GM21526 (cell line): ENCODE data around the gene TAS2R8.
"Not testable (repeated sequence)": the region's sequence is repeated elsewhere in the genome, so short reads cannot be mapped to it uniquely, and the experiment has no call there.

ENCODE experiments used
- ATAC-seq: cut with Tn5 transposase; IDR thresholded peaks from one replicate; pipeline ENCODE4 v1.9.1; 2021; ENCODE audit warnings: moderate library complexity; ENCODE audit not compliant: unreplicated experiment, low FRiP score

Gene TAS2R8

GRCh38 chr12:10807186-10807585 is at the start of gene TAS2R8:
Gene TAS2R8 (minus strand): TSS chr12:10807286. CDS start chr12:10806980, 306 bp downstream.
- no peak for ATAC-seq

DNA sequence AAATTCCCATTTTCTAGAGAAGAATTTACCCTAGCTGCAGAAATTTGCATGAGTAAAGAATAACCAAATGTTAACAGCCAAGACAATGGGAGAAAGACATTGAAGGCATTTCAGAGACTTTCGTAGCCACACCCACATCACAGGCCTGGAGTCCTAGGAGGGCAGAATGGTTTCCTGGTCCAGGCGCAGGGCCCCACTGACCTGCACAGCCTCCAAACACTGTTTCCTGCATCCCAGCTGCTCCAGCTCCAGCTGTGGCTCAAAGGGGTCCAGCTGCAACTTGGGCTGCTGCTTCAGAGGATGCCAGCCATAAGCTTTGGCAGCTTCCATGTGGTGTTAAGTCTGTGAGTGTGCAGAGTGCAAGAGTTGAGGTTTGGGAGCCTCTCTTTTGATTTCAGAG is 48.7 kb upstream of the TAS2R8 start:
- ATAC-seq: no peak

DNA sequence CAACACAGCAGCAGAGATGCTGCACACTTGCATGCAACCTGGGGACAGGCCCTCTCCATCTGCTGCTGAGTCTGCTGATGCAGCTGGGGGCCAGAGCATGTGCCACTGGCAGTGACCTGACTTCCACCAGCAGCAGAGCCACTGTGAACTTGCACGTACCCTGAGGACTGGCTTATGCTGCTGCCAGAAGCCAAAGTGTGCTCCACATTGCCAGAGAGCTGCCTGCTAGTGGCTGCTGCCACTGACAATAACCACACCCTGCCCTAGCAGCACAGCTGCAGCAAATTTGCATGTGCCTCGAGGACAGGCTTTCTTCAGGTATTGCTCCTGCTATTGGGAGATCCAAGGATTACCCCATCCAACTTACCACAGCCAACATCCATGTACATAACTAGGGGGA is 46.7 kb upstream of the TAS2R8 start:
- ATAC-seq: no peak

GRCh38 chr12:10851243-10851858 is 44.3 kb upstream of the TAS2R8 start:
- no peak for ATAC-seq

DNA sequence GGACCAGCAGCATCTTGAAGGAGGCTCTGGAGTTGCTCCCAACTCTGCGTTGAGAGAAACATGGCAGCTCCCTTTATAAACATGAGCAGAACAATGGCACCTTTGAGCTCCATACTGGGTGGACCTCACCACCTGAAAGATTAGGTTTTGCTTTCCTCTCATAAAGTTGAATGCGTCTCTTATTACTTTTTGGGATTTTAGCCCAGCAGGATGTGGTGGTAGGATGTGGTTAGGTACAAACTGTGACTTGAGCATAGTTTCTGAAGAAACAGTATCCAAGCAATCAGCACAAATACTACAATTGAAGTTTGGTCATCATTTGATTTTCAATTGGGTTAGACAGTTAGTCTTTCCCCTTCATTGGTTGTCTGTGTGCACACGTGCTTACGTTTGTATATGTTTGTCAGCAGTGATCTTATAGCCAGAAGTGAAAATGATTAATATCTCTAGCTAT is 42.4 kb upstream of the TAS2R8 start, which contains the start of gene PRR4:
PRR4 (minus strand) TSS at position 51 of the 454 bp plus-strand sequence; CDS start at position 13, 38 bp downstream.
- no peak for ATAC-seq

GRCh38 chr12:10847744-10848143 is 40.7 kb upstream of the TAS2R8 start:
- ATAC-seq: no peak

DNA sequence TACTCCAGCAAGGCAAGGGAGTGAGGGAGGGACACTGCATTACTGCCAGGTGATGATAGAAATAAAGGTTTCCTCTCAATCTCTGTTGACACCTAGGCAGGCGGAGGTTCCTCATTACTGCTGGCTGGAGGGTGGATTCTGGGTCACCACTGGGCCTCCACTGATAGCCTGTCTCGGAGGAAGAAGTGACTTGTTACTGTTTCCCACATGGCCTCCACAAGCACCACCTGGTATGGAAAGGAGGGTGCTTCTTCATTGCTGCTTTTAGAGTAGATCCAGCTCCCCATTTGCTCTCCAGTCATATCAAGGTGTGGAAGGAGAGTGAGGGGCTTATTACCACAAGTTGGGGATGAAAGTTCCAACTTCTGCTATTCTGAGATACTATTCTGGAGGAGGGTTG is 35.8 kb upstream of the TAS2R8 start:
- no peak for ATAC-seq

GRCh38 chr12:10838461-10838860 is 31.4 kb upstream of the TAS2R8 start:
- ATAC-seq: no peak

DNA sequence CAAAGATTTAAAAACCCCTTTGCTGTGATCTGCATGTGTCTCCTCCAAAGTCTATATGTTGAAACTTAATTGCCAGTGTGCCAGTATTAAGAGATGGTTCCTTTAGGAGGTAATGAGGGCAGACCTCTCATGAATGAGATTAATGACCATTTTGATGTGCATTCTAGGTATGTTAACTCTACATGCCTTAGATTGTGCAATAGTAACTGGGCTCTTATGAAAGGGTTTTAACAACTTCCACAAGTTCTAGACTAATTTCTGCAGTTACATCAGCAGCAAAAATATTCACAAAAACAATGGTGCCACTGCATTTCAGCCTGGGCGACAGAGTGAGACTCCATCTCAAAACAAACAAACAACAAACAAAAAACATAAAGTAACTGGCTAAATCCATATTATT is 22.9 kb upstream of the TAS2R8 start:
- no peak for ATAC-seq

DNA sequence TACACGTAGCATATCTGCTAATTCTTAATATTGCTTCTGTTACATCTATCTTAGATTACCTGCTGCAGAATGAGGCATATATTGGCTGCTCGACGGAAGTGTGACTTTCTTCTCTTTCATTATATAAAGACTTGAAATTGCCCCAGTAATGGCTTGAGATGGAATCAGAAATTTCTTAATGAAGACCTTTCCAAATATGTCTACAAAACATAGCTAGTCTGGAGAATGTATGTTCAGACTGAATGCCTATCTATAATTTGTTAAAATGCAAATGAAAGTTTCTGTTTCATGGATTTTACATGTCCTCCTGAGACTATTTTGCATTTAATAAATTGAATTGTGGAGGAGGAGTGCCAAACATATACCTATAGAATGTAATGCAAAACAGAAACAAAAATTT is 19.2 kb upstream of the TAS2R8 start, which contains the start of gene TAS2R10:
TAS2R10 (minus strand) TSS at position 101 of the 400 bp plus-strand sequence; CDS start at position 12, 89 bp downstream.
- ATAC-seq: no peak

DNA sequence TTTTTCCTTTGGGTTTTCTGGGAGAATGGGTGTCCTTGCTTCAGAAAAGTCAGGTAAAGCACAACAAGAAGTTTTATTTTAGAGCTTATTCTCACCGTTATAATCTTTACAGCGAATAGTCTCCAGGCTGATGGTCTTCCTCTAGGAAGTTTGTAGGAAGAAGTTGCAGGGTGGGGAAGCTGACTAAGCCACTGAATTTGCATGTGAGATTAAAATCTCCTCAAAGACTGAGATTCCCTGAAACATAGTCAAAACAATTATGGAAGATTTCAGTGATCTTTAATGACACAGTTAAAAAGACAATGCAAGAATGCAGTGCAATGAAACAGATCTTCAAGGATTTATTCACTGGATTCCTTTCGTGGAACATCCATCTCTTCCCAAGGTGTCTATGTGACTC is 17.9 kb upstream of the TAS2R8 start:
- no peak for ATAC-seq

DNA sequence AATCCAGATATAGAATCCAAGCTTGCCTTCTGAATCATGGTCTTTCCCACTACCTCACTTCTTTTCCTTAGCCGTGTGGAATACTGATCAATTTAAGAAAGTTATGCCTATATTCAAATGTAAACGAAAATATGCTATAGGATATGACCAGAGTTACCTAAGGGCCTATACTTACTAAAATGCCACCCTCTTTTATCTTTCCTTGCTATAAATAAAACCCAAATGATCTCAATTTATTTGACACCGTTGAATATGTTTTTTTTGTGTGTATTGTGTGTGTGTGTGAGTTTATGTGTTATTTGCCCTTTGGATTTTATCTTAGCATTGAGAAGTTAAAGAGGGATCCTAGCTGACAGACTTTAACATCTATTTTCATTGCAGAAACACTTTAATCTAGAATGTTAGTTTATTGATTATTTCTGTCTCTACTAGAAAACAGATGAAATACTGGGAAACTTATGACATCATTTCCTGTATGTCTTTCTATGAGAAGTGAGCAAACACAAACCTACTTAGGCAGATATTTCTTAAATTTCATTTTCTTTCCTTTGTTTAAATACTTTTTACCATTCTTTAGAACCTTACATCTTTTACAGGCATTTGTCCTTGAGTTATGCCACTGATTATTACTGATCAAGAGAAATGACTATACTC is 4.9 kb upstream of the TAS2R8 start:
- ATAC-seq: no peak

GRCh38 chr12:10810068-10810467 is 3.0 kb upstream of the TAS2R8 start, which contains the start of gene TAS2R9:
Gene TAS2R9 (minus strand): TSS chr12:10810168. CDS start chr12:10810075, 93 bp downstream.
- no peak for ATAC-seq

GRCh38 chr12:10802587-10802986 is 4.5 kb downstream of the TAS2R8 start, which contains the start of gene TAS2R7:
Gene TAS2R7 (minus strand): TSS chr12:10802627. CDS start chr12:10802570, 57 bp downstream.
- ATAC-seq: no peak

- no peak for ATAC-seq
These were observed 5.3 kb downstream of the TAS2R8 start for GRCh38 chr12:10801741-10802140.

DNA sequence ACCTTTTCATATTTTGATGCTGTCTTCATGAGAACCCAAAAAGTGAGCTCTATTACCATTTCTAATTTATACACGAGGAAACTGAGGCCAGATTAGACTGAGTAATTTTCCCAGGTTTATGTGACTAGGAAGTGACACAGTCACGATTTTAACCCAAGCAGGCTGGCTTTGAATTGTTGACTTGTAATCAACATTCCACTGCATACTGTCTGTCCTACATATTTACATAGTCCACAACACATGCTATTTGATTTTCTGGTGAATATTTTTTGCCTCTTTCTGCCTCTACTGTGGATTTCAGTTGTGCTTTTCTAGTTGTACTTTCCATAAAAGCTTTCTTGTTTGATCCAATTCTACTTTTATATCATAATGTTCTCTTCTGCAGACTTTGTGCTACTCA is 12.9 kb downstream of the TAS2R8 start:
- ATAC-seq: no peak

DNA sequence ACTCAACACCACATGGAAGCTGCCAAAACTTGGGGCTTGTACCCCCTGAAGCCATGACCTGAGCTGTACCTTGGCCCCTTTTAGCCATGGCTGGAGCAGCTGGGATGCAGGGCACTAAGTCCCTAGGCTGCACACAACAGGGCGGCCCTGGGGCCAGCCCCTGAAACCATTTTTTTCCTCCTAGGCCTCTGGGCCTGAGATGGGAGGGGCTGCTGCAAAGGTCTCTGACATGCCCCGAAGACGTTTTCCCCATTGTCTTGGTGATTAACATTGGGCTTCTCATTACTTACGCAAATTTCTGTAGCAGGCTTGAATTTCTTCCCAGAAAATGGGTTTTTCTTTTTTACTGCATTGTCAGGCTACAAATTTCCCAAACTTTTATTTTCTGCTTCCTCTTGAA is 15.3 kb downstream of the TAS2R8 start:
- not testable (repeated sequence) for ATAC-seq

- no peak for ATAC-seq
These were observed 23.8 kb downstream of the TAS2R8 start for GRCh38 chr12:10783252-10783651.

DNA sequence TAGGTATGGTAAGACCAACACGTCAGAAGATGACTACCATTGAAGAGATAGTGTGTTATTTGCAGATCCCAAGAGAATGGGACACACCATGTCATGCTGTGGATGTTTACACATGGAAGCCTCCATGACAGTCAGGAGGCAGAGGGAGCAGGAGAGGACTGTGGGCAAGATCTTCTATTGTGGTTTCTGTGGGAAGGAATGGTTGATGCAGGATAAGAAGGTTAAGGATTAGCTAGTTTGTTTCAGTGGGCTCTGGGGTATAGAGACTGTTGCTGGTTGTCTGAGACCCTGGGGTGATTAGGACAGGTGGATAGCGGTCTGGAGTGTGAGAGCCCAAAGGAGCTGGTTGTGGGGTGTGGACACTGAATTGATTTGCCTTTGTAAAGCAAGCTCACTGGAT is 28.0 kb downstream of the TAS2R8 start:
- ATAC-seq: no peak

DNA sequence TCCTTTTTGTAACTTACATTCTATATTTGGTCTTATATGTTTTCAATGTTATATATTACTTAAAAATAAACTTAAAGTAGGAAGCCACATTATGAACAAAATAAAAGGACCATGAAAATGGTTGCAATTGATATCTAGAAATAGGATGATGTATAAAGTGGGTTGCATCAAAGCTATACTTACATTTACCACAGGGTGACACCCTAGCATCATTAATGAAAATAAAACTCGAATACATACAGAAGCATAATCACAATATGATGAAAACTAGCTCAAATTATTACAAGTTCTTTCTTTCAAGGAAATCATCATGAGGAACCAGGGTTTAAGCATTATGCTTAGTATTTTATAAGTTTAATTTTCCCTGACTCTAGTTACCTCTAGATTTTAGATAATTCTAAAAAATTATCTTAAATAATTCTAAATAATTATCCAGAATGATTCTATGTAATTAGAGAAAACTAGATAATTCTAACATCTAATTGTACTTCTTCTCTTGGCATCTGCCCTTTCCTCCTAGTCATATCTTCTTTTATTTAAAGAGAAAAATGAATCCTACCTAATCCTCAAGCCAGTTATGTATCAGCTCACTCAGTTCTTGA is 35.9 kb downstream of the TAS2R8 start:
- no peak for ATAC-seq

- ATAC-seq: no peak
These were observed 47.4 kb downstream of the TAS2R8 start for GRCh38 chr12:10759657-10760056.
